ENCODE results near the gene OR2C3. TPM values are rescaled to one million over a fixed set of nuclear protein-coding genes. Genes with fewer than 3 reads are reported as not detected.
"Not testable (repeated sequence)": the region's sequence is repeated elsewhere in the genome, so short reads cannot be mapped to it uniquely, and the experiment has no call there.

The OR2C3 gene
- total RNA-seq (2014; rRNA removed; shearing (Covaris generic)), result 0.11 TPM in 1 of 2 replicates, not detected in the other

DNA sequence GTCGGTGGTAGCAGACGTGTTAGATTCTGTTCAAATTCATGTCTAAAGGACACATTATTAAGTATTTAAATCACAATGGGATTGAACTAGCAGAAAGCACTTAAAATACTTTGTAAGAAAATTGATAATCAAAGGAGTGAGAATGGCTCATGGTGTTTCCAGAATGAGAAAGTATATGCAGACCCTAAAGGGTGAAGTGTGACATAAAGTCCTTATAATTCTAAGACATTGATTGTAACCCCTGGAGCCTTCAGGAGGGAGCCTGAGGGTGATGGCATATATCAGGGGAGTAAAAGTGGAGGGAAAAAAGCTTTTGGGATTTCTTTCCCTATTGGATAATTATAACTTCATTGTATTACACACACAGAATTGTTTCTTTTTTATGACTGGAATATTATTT lies at the start of gene OR2C3:
Gene OR2C3 (minus strand): TSS at position 101 of the 400 bp plus-strand sequence. CDS start 3,929 bp downstream, outside the sequence.
- DNase-seq (ENCODE audit: low read depth), result no peak

DNA sequence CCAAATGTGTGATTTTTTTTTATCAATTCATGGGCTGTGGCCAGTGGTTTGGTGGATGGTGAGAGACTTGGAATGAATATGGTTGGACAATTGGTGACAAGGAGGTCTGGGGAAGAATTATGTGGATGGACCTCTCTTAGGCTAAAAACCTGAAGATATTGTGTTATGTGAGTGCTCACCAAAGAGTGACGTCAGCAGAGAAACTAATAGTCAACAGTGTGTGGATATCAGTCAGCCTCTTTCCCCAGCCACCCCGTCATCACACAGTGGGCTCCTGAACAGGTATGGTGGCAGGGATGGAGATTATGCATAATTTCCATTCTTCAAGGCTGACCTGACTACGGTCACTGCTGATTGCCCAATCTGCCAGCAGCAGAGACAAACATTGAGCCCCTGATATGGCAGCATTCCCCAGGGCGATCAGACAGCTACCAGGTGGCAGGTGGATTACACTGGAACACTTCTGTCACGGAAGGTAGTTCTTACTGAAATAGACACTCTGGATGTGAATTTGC lies 42.8 kb upstream of the OR2C3 start:
- DNase-seq (ENCODE audit: low read depth), result no peak

DNA sequence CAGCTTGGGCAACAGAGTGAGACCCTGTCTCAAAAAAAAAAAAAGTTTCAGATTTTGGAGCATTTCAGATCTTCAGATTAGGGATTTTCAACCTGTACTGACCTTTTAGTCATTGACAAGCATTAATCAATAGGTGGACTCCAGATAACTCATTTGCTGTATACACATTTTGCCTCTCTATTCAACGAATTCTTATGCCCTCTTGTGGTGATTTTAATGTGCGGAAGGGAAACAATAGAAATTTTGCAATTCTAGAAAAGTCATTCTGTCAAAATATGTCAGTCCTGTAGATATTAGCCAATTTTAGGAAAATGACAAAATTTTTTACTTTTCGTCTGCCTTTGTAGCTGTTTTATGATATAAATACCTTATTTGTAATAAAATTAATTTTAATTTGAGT lies 40.3 kb upstream of the OR2C3 start:
- DNase-seq (ENCODE audit: low read depth), result no peak

GRCh38 chr1:247574664-247575063 lies 38.4 kb upstream of the OR2C3 start:
- DNase-seq (ENCODE audit: low read depth), result no peak

- DNase-seq (ENCODE audit: low read depth), result no peak
Measured at GRCh38 chr1:247574236-247574635, 38.0 kb upstream of the OR2C3 start.

GRCh38 chr1:247562198-247562597 lies 26.0 kb upstream of the OR2C3 start:
- DNase-seq (ENCODE audit: low read depth), result peak; percentile 34

DNA sequence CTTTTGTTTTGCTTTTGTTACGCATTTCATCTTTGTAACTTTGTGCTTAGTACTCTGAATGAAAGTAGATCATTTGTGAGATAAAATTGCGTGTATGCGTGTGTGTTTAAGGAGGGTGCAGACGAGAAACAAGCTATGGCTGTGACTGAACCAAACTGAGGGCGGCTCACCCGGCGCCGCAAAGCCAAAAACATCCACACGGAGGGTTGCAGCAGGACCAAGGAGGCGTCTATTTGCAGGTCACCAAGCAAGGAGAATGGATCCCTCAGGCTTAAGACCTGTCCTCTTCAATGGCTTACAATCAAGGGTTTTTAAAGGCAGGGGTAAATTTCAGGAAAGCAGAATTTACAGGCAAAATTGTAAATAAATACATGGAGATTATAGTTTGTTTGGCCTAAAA lies 25.5 kb upstream of the OR2C3 start:
- DNase-seq (ENCODE audit: low read depth), result no peak

- no peak for DNase-seq (ENCODE audit: low read depth)
Measured at GRCh38 chr1:247557926-247558674, 21.9 kb upstream of the OR2C3 start.

GRCh38 chr1:247552231-247552630 lies 16.0 kb upstream of the OR2C3 start:
- no peak for DNase-seq (ENCODE audit: low read depth)

- peak; percentile 64 for DNase-seq (ENCODE audit: low read depth)
Measured at GRCh38 chr1:247551721-247552120, 15.5 kb upstream of the OR2C3 start.

- no peak for DNase-seq (ENCODE audit: low read depth)
Measured at GRCh38 chr1:247548769-247549182, 12.5 kb upstream of the OR2C3 start, which contains the start of gene GCSAML. Gene GCSAML (plus strand): TSS chr1:247549134. CDS start chr1:247549192, 58 bp downstream.

DNA sequence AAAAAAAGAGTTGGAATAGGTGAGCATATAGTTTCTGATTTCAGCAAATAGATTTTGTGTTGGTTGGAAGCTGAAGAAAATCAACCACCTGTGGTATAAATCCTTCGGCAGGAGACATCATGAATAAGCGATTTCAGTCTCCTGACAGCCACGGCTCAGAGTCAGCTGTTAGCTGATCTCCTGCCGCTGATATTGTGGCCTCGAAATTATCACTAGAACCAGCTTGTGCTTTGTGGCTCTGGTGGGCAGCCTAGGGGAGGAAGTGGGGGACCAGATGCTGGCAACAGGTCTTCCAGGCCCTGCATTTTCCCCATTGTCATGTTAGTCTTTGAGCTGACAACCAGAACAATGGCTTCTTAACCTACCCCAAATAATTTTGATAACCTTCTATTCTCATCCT lies 11.9 kb upstream of the OR2C3 start:
- DNase-seq (ENCODE audit: low read depth), result no peak

- DNase-seq (ENCODE audit: low read depth), result no peak
Measured at GRCh38 chr1:247542811-247543210, 6.6 kb upstream of the OR2C3 start.

GRCh38 chr1:247540581-247540980 lies 4.3 kb upstream of the OR2C3 start:
- no peak for DNase-seq (ENCODE audit: low read depth)

GRCh38 chr1:247539215-247539614 lies 3.0 kb upstream of the OR2C3 start:
- no peak for DNase-seq (ENCODE audit: low read depth)

DNA sequence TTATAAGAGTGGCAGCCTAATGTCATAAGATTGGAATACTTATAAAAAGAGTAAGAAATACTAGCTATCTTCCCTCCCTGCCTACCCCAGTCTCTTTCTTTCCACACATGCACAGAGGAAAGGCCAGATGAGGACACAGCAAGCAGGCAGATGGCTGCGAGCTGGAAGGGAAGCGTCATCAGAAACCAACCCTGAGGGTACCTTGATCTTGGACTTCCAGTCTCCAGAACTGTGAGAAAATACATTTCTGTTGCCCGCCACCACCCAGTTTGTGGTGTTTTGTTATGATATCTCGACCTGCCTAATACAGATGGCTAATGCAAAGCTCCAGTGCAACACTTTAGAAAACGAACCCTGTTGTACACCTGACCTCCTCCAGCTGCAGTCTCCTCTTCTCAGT lies 2.3 kb upstream of the OR2C3 start:
- DNase-seq (ENCODE audit: low read depth), result no peak

- no peak for DNase-seq (ENCODE audit: low read depth)
Measured at GRCh38 chr1:247535402-247535801, 838 bp downstream of the OR2C3 start.

DNA sequence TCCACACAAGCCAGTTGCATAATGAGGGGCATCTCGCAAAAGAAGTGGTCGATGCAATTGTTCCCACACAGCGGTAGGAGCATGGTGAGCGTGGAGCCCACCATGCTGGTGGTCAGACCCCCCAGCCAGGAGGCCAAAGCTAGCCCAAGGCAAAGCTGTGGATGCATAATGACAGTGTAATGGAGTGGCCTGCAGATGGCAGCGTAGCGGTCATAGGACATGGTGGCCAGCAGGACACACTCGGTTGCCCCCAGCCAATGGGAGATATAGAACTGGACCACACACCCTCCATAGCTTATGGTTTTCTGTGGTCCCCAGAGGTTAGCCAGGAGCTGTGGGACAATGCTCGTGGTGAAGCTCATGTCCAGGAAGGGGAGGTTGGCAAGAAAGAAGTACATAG lies 4.3 kb downstream of the OR2C3 start:
- no peak for DNase-seq (ENCODE audit: low read depth)

DNA sequence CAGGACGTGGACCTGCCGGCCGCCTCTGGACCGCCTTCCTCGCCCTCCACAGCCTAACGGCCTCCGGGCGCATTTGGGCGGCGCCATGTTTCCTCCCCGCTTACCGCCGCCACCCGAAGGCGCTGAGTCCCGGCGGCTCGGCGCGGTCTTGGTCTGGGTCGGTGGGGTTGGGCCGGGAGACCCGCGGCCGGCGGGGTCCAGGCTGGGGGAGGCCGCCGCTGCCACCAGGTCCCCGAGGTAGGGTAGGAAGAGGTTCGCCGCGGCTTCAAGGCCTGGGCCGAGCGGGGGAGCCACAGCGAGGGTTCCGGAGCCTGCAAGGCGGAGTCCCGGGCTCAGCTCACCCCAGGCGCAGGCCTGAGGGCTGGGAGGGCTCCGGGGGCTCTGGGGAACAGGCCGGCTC lies 5.5 kb downstream of the OR2C3 start:
- no peak for DNase-seq (ENCODE audit: low read depth)

DNA sequence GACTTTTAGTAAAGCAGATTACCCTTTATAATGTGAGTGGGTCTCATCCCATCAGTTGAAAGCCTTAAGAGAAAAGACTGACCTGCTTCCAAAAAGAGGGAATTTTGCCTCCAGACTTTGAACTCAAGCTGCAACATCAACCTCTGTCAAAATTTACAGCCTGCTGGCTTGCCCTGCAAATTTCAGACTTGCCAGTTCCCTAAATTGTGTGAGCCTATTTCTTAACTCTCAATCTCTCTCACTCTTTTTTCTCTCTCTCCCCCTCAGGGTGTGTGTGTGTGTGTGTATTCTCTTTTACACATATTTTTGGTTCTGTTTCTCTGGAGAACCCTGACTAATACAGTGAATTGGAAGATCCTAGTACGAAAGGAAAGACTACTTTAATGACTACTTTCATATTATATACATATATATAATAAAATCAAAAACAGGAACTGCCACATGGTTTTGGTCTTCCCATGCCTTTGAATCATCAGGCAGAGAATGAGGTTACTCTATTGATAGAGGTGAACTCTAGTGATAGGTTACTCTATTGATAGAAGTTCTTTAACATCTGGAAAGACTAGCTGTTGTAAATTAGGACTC lies 6.4 kb downstream of the OR2C3 start:
- no peak for DNase-seq (ENCODE audit: low read depth)

GRCh38 chr1:247528812-247529474 lies 7.3 kb downstream of the OR2C3 start:
- peak; percentile 27 for DNase-seq (ENCODE audit: low read depth)

- DNase-seq (ENCODE audit: low read depth), result not testable (repeated sequence)
Measured at GRCh38 chr1:247521886-247522285, 14.4 kb downstream of the OR2C3 start.

- no peak for DNase-seq (ENCODE audit: low read depth)
Measured at GRCh38 chr1:247518613-247518891, 17.7 kb downstream of the OR2C3 start.
